AG04450 (cell line): ENCODE measurements around the gene PGAM2. TPM values are rescaled to one million over a fixed set of nuclear protein-coding genes. Genes with fewer than 3 reads are reported as not detected.

Experiments used
- CTCF ChIA-PET: fragments of 300-600, 350-600 bp; formaldehyde crosslinking; extraction: SDS; loops from one replicate; lab custom pipeline; 2022; ENCODE audit warnings: antibody characterized with exemption, inconsistent platforms; lab: Charles Lee
- POLR2A ChIA-PET: fragments of 350-600 bp; formaldehyde crosslinking; extraction: SDS; loops from one replicate; lab custom pipeline; 2021; ENCODE audit warnings: antibody characterized with exemption, inconsistent platforms; lab: Yijun Ruan, JAX
- DNase-seq: peaks from one replicate; pipeline ENCODE4 v3.0.0-alpha.2; 2011; ENCODE audit warnings: low read depth, low spot score
- H3K27ac ChIP-seq: one replicate; pipeline ENCODE4 v1.5.1; 2012; ENCODE audit warnings: low read depth, low read length, control low read depth
- H3K27me3 ChIP-seq: one replicate; pipeline ENCODE4 v1.6.0; 2012; ENCODE audit warnings: low read length; ENCODE audit not compliant: control insufficient read depth, insufficient read depth
- H3K4me3 ChIP-seq: 2 replicates; pipeline ENCODE4 v1.5.1; 2011; ENCODE audit warnings: mild to moderate bottlenecking, low read depth, low read length, control low read depth
- H3K9me3 ChIP-seq: 2 replicates; pipeline ENCODE4 v1.5.1; 2012; ENCODE audit warnings: low read length; ENCODE audit not compliant: control insufficient read depth, insufficient read depth
- CTCF ChIP-seq: IDR thresholded peaks from 2 replicates; pipeline ENCODE4 v1.5.1; 2011; ENCODE audit warnings: low read depth, low read length, control low read depth, inconsistent platforms
- polyA plus RNA-seq: library from polyadenylated mRNA; depleted of rRNA; stranded (reverse); fragments of >200 nt; gene quantifications from 2 replicates; pipeline ENCODE4 v1.2.3, GENCODE V29; 2011

The PGAM2 gene
- polyA plus RNA-seq, 1 experiment, result not detected

- H3K4me3 ChIP-seq, result no peak overlapping the region
- no peak for DNase-seq
- no peaks in the 10 kb centered on the region; the same call in 1 of the 2 replicates for H3K9me3 ChIP-seq
- no peak for TF ChIP-seq CTCF
- POLR2A ChIA-PET, result interaction anchor here (0.6 kb wide), 1 partner anchor 13 kb away, joined by 5 read pairs; no protein-coding TSS in a partner anchor
- CTCF ChIA-PET, result interaction anchor here (0.7 kb wide), 1 partner anchor 165 kb away, joined by 3 read pairs; no protein-coding TSS in a partner anchor
- H3K27ac ChIP-seq, result no peak overlapping the region
- H3K27me3 ChIP-seq, result no peaks in the 10 kb centered on the region
These were observed 10.1 kb upstream of the PGAM2 start for GRCh38 chr7:44075296-44076075.

- H3K4me3 ChIP-seq, result no peak overlapping the region
- TF ChIP-seq CTCF, result no peak
- H3K27ac ChIP-seq, result peak overlapping the region; percentile 31
- ChIA-PET CTCF (no interaction called here), POLR2A (no interaction called here)
- no peaks in the 10 kb centered on the region for H3K27me3 ChIP-seq
- no peak for DNase-seq
- no peaks in the 10 kb centered on the region for H3K9me3 ChIP-seq
These were observed 9.0 kb upstream of the PGAM2 start for GRCh38 chr7:44074349-44074695.

- no peaks in the 10 kb centered on the region for H3K27me3 ChIP-seq
- no peak overlapping the region for H3K4me3 ChIP-seq
- no peaks in the 10 kb centered on the region for H3K9me3 ChIP-seq
- no peak for DNase-seq
- TF ChIP-seq CTCF, result no peak
- POLR2A ChIA-PET, result interaction anchor here (1.4 kb wide), 1 partner anchor 15 kb away, joined by 4 read pairs; no protein-coding TSS in a partner anchor
- CTCF ChIA-PET, result interaction anchor here (3.8 kb wide), 1 partner anchor 122 kb away, joined by 39 read pairs; no protein-coding TSS in a partner anchor
- H3K27ac ChIP-seq, result no peak overlapping the region
These were observed 8.4 kb upstream of the PGAM2 start for GRCh38 chr7:44073664-44074348.

GRCh38 chr7:44072364-44073231 lies 7.2 kb upstream of the PGAM2 start:
- ChIA-PET POLR2A (interaction anchor here (0.6 to 1.4 kb wide), 2 partner anchors 16 to 123 kb away, joined by 3 to 4 read pairs; no protein-coding TSS in a partner anchor), CTCF (interaction anchor here (0.6 to 3.8 kb wide), 8 partner anchors 29 to 319 kb away, joined by 3 to 39 read pairs (median 6); partner anchors contain the start of gene YKT6)
- Histone ChIP-seq H3K27ac (peak overlapping the region; percentile 31), H3K4me3 (no peak overlapping the region), H3K27me3 (no peaks in the 10 kb centered on the region), H3K9me3 (no peaks in the 10 kb centered on the region)
- TF ChIP-seq CTCF, result peak; percentile 95
- peak; percentile 61 for DNase-seq
